ENCODE results near the gene EP400.

EP400 gene

GRCh38 chr12:131990066-131990979 lies 40.6 kb downstream of the EP400 start:
- no peak for DNase-seq

GRCh38 chr12:131990980-131991305 lies 41.2 kb downstream of the EP400 start:
- no peak for DNase-seq

DNA sequence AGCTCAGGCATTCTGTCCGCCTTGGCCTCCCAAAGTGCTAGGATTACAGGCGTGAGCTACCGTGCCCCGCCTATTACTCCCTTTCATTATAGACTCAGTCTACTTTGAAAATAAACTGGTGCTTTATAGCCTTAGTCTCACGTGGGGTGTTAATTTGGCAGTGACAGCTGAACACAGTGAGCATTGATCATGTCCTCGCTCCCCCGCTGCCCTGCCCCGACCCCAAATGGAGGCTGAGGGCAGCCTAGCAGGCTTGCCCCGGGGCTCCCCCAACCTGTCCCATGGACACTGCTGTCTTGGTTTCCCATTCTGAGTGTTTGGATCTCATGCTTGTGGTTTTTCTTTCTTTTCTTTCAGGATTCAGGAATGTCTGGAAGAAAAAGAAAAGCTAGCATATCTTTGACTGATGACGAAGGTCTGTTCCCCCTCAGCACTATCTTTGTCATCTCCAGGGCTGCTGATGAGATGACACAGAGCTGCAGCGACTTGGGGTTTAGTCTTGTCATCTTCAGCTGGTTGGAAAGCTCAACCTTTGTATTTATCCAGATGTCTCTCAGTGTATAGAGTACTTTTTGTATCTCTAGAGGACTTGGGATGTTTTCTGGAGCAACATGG lies 42.2 kb downstream of the EP400 start:
- DNase-seq: no peak

DNA sequence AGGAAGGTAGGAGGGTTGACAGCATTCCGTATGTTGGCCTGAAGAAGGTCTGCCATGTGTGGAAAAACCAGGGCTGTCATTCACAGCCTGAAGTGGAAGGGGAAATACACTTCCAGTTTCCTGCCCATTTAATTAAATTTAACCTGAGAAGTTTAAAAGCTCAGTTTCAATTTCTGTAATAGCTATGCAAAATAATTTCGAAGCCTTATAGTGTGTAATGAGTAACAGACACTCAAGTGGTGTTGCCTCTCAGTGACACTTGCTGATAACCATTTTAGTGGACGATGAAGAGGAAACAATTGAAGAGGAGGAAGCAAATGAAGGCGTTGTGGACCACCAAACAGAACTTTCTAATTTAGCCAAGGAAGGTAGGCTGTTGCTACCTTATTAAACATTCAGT lies 44.8 kb downstream of the EP400 start:
- no peak for DNase-seq

DNA sequence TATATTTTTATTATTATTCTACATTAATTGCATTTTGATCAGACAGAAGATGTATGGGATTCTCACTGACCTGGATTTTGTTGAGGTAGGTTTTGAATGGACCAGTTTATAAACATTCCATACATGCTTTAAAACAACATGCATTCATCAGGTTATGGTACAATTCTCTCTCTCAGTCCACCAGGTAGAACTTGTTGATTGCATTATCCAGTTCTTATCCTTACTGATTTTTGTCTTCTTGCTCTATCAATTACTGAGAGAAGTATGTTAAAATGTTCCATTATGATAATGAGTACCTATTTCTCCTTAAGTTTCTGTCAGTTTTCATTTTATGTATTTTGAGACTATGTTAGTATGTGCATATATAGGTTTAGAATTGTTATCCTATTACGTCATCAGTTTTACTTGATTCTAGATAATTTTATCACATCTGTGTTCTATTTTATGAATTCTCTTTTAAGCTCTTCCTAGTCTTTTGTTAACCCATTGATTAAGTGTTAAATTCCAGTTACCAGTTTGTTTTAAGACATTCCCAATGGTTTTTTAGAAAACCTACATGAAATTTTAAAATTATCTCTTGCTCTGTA lies 50.6 kb downstream of the EP400 start:
- no peak for DNase-seq

DNA sequence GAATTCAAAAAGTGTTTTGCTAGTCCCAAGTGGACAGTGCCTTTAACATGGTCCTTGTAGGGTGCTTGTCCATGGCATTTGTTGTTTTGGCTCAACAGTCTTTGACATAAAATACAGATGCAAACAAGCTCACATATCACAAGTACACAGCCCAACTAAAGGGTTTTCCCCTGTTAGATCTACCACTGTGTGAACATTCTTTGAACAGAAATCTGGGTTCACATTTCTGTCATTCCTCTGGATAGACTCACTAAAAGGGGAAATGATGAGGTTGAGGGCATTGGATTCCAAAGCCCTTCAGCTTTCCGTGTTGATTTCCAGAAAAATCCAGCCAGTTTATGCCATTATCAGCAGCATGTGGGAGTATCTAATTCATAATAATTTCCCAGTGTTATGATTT lies 54.1 kb downstream of the EP400 start:
- no peak for DNase-seq

- no peak for DNase-seq
Measured at GRCh38 chr12:132004946-132005345, 55.2 kb downstream of the EP400 start.

GRCh38 chr12:132006056-132006680 lies 56.4 kb downstream of the EP400 start:
- no peak for DNase-seq

DNA sequence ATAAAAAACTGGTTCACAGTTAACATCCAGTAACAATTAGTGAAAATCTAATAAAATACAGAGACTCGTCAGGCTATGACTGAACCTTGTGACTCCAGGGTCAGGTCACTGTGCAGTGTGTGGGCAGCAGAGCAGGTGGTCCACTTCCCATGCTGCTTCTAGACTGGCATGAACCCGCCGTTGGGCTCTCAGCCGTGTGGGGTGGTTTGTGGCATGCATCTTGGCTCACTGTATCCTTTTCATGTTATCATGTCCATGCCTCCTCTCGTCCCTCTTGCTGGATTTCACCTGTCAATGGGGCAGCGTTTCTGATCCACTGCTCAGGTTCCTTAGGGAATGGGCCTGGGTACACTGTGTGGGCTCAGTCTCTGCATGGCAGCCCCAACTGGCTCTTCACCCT lies 57.3 kb downstream of the EP400 start:
- DNase-seq: no peak

- no peak for DNase-seq
Measured at GRCh38 chr12:132009336-132009859, 59.7 kb downstream of the EP400 start.

GRCh38 chr12:132012919-132013568 lies 63.3 kb downstream of the EP400 start:
- no peak for DNase-seq

DNA sequence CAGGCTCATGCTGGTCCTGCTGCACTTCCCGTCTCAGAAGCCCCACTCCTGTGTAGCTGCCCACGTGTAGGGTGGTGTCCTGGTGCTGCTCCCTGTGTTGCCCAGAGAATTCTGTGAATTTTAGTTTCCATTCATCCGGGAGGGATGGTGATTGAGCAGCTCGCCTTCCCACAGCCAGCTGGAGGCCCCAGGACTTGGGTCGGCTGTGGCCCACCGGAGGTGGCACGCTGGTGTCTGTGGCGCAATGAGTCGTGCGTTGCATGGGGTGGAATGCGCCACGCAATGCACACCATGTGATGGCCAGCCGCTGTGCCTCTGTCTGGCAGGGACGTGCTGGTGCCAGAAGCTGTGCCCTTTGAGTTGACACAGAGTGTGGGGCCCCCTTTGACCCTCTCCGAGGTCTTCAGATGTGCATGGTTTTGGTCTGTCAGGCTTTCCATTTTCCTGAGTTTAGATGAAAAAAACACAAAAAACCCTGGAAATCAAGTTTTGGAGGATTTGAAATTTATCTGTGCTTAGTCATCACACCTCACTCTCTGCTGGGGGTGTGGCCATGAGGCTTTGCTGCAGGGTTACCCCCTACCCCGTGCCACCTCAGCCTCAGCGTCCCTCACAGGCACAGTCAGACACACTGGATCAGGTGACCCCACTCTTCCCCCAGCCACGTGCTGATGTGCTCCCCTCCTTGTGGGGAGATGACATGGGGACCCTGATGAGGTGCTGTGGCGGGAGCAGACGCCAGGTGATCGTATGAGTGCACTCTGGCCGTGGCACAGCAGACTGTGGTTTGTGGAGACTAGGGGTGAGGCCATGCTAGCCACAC lies 64.6 kb downstream of the EP400 start:
- DNase-seq: no peak

- no peak for DNase-seq
Measured at GRCh38 chr12:132014915-132015280, 65.2 kb downstream of the EP400 start.

- DNase-seq: no peak
Measured at GRCh38 chr12:132015686-132016430, 66.1 kb downstream of the EP400 start.

DNA sequence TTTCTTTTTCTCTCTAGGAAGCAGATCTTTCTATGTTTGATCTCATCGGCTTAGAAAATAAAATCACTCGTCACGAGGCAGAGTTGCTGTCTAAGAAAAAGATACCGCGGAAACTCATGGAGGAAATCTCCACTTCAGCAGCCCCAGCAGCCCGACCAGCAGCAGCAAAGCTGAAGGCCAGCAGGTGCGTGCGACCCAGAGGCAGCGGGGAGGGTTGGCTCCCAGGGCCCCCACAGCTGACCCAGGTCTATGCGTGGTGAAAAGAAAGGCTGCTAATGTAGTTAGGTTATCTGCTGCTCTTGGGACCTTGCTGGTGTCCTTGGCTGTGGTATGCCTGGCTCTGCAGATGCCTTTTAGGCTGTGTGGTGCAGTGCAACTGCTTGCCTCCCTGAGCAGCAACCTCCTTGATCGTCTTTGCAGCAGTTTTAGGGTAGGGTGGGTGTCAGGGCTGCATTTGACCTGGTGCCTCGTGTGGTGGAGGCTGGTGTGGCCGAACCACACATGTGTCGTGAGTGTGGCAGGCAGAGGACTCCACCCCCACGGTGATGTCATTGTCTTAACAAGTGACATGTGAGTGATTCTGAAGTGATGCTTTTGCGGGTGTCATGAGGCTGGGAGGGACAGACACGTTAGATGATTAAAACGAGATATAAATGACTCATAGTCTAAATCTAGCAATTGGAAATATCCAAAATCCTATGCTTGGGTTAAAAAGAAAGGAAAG lies 68.6 kb downstream of the EP400 start:
- DNase-seq: no peak

DNA sequence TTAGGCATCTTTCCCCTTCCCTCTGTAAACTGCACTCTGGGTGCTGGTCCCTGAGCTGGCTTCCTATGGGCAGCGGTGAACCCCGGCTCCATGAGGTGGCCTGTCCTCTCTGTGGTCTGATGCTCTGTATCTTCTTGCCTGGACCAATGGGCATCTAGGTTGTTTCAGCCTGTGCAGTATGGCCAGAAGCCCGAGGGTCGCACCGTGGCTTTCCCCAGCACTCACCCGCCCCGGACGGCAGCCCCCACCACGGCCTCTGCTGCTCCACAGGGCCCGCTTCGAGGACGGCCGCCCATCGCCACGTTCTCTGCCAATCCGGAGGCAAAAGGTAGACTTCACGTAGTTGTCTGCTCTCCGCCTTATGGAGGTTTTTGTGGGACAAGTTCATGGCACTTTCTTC lies 70.1 kb downstream of the EP400 start:
- DNase-seq: no peak

DNA sequence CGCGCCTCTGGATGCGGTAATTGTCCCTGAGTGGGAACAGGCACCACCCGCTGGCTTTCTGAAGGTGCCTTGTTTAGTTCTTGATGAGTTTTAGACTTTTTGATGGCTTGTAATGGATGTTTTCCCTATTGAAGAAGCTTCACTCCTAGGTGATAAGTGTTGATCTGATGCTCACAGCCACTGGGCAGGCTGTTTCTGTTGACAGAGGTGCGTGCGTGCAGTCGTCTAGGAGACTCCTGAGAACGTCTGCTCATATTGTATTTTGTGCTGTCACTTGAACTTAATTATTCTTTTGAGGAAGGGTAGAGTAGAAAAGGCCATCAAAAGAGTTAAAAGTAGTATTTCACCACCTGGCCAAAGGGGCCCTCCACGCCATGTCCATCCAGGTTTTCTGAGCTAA lies 70.5 kb downstream of the EP400 start:
- DNase-seq: no peak

GRCh38 chr12:132021031-132021871 lies 71.5 kb downstream of the EP400 start:
- no peak for DNase-seq

DNA sequence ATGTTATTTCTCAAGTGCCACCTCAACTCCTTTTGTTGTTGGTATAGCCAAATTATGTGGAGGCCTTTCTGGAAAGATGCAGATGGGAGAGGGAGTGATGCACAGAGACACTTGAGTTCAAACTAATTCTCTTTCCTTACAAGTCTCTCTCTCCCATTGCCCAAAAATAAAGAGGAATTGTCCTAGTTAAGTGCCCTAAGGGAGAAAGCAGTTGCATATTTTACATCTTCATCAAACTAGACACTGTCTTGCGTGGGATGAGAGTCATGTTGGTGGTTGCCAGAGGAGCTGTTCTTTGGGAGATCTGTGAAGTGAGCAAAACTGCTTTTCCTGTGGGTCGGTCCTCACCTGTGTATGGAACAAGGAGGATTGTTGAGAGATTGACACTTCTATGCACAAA lies 72.2 kb downstream of the EP400 start:
- DNase-seq: no peak

- DNase-seq: no peak
Measured at GRCh38 chr12:132023658-132024057, 73.9 kb downstream of the EP400 start.

All from CD4-positive, alpha-beta T cell treated with Interferon alpha-2 for 1 hour (primary cell).